Measurements from ENCODE around the gene CDK5RAP2. TPM values are rescaled to one million over a fixed set of nuclear protein-coding genes. Genes with fewer than 3 reads are reported as not detected.

CDK5RAP2 gene
- total and polyA plus RNA-seq, 2 donors = 27.5 to 31.9 TPM

DNA sequence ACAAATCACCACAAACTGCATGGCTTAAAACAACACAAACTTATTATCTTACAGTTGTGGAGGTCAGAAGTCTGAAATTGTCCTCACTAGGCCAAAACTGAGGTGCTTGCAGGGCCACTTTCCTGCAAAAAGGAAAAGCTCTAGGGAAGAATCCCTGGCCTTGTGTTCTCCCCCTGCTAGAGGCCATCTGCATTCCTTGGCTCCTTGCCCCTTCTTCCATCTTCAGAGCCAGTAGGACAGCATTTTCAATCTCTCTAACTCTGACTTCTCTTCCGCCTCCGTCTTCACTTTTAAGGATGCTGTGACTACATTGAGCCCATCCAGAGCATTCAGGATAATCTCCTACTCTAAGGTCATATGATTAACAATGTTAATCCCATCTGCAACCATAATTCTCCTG, 236.6 kb downstream of the CDK5RAP2 start:
- no peak for DNase-seq (ENCODE audit: extremely low spot score)
- H3K36me3 ChIP-seq (ENCODE audit: insufficient read depth) = no peaks in the 10 kb centered on the region

More for the DNA sequence above, 236.6 kb downstream of the CDK5RAP2 start:
- Histone ChIP-seq H3K27ac (ENCODE audit: low read depth) (no peak overlapping the region), H3K4me1 (ENCODE audit: insufficient read depth) (no peaks in the 10 kb centered on the region), H3K4me3 (ENCODE audit: low read depth, low read length) (no peak overlapping the region)
- 95% methylated on average over 2 of the region's 2 CpGs for WGBS

Other genes starting within 250 kb of the CDK5RAP2 start
- gene MEGF9, start 134.3 kb upstream of the CDK5RAP2 start, total RNA-seq = 18.3 TPM
- gene MEGF9, start 134.3 kb upstream of the CDK5RAP2 start, polyA plus RNA-seq = 9.7 TPM
- 48.5 TPM for gene FBXW2, start 213.2 kb upstream of the CDK5RAP2 start, total RNA-seq
- 29.3 TPM for gene FBXW2, start 213.2 kb upstream of the CDK5RAP2 start, polyA plus RNA-seq

All from urinary bladder (tissue), 4 donors.